ENCODE data around the gene CLDN16.

CLDN16 gene

GRCh38 chr3:190369668-190370295, 18.2 kb upstream of the CLDN16 start:
- ATAC-seq: no peak
- no peaks in the 10 kb centered on the region for H3K4me1 Mint-ChIP-seq
- H3K36me3 Mint-ChIP-seq: no peaks in the 10 kb centered on the region
- no peaks in the 10 kb centered on the region for H3K9me3 Mint-ChIP-seq
- H3K27ac Mint-ChIP-seq: no peak overlapping the region
- no peak for DNase-seq (ENCODE audit: low spot score in 2 of 2)
- no peak overlapping the region for H3K4me3 Mint-ChIP-seq

GRCh38 chr3:190370369-190370768, 17.6 kb upstream of the CLDN16 start:
- Mint-ChIP-seq H3K9me3 (no peaks in the 10 kb centered on the region), H3K4me1 (no peaks in the 10 kb centered on the region), H3K4me3 (no peak overlapping the region), H3K36me3 (no peaks in the 10 kb centered on the region), H3K27ac (no peak overlapping the region)
- ATAC-seq (no peak), DNase-seq (ENCODE audit: low spot score in 2 of 2) (no peak)

GRCh38 chr3:190371152-190371551, 16.8 kb upstream of the CLDN16 start:
- H3K4me3 Mint-ChIP-seq: no peak overlapping the region
- no peaks in the 10 kb centered on the region for H3K36me3 Mint-ChIP-seq
- DNase-seq (ENCODE audit: low spot score in 2 of 2) (no peak), ATAC-seq (no peak)
- H3K27ac Mint-ChIP-seq: no peak overlapping the region
- no peaks in the 10 kb centered on the region for H3K4me1 Mint-ChIP-seq
- H3K9me3 Mint-ChIP-seq: no peaks in the 10 kb centered on the region

DNA sequence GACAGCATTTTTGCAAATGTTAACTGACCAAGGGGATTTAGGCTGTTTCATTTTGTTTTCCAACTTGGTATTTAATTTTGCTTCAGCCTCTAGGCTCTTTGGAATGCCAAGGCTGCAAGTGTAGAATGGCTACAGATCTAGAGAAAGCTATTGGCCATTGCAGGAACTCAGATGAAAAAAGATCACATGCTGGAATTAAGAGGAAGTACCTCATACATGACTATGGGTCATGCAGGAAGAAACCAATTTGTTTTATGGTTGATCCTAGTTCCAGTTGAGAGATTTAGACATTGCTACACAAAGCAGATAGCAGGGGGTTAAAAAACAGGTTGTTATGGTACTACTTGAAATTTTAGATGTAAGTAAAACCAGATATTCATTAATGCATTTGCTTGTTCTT, 12.7 kb upstream of the CLDN16 start:
- DNase-seq (ENCODE audit: low spot score in 2 of 2): no peak
- H3K27ac Mint-ChIP-seq: no peak overlapping the region
- no peak for ATAC-seq
- no peaks in the 10 kb centered on the region for H3K4me1 Mint-ChIP-seq
- no peaks in the 10 kb centered on the region for H3K36me3 Mint-ChIP-seq
- no peak overlapping the region for H3K4me3 Mint-ChIP-seq
- no peaks in the 10 kb centered on the region for H3K9me3 Mint-ChIP-seq

GRCh38 chr3:190375671-190376070, 12.3 kb upstream of the CLDN16 start:
- Mint-ChIP-seq H3K4me1 (no peaks in the 10 kb centered on the region), H3K36me3 (no peaks in the 10 kb centered on the region), H3K4me3 (no peak overlapping the region), H3K9me3 (no peaks in the 10 kb centered on the region), H3K27ac (no peak overlapping the region)
- no peak for ATAC-seq
- no peak for DNase-seq (ENCODE audit: low spot score in 2 of 2)

DNA sequence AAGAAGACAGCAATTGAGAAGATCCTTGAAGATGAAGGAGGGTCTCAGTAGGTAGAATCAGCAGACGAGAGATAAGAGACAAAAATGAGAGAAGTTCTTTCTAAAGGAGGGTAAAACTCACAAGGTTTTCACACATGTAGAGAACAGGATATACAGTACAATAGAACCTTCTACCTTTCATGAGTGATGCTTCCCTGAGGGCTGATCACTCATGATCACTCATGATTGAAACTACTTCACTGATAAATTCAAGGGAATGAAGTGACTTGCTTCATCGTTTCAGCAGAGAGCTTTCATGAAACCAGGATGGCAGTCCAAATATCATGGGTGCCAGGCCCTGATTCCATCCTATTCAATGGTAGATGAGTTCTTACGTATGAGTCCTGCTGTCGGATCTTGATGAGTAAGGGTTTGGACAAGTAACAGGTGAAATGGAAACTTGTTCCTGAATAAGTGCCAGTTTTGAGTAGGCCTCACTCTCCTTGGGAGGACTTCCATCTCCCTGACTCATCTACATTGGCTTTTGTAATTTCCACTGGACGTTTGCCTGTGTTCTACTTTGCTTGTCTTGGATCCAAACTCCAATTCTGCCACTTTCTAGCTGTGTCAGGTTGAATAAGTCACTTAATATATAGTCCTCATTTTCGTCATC, 9.6 kb upstream of the CLDN16 start:
- no peaks in the 10 kb centered on the region for H3K4me1 Mint-ChIP-seq
- H3K36me3 Mint-ChIP-seq: no peaks in the 10 kb centered on the region
- no peaks in the 10 kb centered on the region for H3K9me3 Mint-ChIP-seq
- H3K27ac Mint-ChIP-seq: no peak overlapping the region
- H3K4me3 Mint-ChIP-seq: no peak overlapping the region
- DNase-seq (ENCODE audit: low spot score in 2 of 2) (no peak), ATAC-seq (no peak)

DNA sequence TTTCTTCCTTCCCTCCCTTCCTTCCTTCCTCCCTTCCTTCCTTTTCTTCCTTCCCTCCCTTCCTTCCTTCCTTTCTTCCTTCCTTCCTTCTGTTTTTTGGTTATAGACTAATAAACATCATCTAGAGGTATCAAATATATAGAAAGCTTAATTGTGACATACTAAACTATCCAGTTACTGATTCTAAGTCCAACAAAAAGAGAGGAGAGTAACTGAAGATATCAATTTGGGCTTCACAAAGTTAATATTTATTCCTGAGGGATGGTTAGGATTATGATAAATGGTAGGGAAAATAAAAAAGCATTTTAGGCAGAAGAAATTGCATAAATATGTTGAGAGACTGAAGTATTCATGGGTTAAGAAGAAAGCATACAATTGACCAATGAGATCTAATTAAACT, 7.8 kb upstream of the CLDN16 start:
- H3K36me3 Mint-ChIP-seq: no peaks in the 10 kb centered on the region
- H3K4me1 Mint-ChIP-seq: no peaks in the 10 kb centered on the region
- no peak overlapping the region for H3K27ac Mint-ChIP-seq
- no peaks in the 10 kb centered on the region for H3K9me3 Mint-ChIP-seq
- H3K4me3 Mint-ChIP-seq: no peak overlapping the region
- ATAC-seq: no peak
- DNase-seq (ENCODE audit: low spot score in 2 of 2): no peak

GRCh38 chr3:190381441-190381840, 6.5 kb upstream of the CLDN16 start:
- H3K4me1 Mint-ChIP-seq: no peaks in the 10 kb centered on the region
- DNase-seq (ENCODE audit: low spot score in 2 of 2) (no peak), ATAC-seq (no peak)
- H3K36me3 Mint-ChIP-seq: no peaks in the 10 kb centered on the region
- H3K4me3 Mint-ChIP-seq: no peak overlapping the region
- H3K27ac Mint-ChIP-seq: no peak overlapping the region
- no peaks in the 10 kb centered on the region for H3K9me3 Mint-ChIP-seq

DNA sequence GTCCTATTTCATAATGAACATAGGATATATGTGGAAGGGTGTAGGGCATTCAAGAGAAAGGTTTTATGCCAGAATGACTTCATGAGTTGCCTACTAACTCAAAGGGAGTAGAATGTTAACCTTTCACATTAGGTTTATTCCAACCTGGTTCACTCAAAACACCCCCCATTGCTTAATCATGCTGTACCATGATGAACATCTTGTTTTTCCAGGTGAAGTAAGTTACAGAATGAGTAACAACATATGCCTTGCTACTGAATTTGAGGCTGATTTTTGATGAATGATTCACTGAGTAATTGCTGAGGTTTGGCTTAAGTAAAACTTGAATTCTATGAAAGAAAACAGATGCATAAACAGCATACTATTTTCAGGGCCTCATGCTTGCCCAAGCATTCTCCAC, 5.9 kb upstream of the CLDN16 start:
- Mint-ChIP-seq H3K4me3 (no peak overlapping the region), H3K4me1 (no peaks in the 10 kb centered on the region), H3K9me3 (no peaks in the 10 kb centered on the region), H3K36me3 (no peaks in the 10 kb centered on the region), H3K27ac (no peak overlapping the region)
- peak; percentile 78 for ATAC-seq
- DNase-seq (ENCODE audit: low spot score in 2 of 2): no peak

GRCh38 chr3:190384309-190384756, 3.6 kb upstream of the CLDN16 start:
- H3K4me3 Mint-ChIP-seq: no peak overlapping the region
- ATAC-seq (peak; percentile 61), DNase-seq (ENCODE audit: low spot score in 2 of 2) (no peak)
- no peak overlapping the region for H3K27ac Mint-ChIP-seq
- no peaks in the 10 kb centered on the region for H3K4me1 Mint-ChIP-seq
- no peaks in the 10 kb centered on the region for H3K9me3 Mint-ChIP-seq
- no peaks in the 10 kb centered on the region for H3K36me3 Mint-ChIP-seq

DNA sequence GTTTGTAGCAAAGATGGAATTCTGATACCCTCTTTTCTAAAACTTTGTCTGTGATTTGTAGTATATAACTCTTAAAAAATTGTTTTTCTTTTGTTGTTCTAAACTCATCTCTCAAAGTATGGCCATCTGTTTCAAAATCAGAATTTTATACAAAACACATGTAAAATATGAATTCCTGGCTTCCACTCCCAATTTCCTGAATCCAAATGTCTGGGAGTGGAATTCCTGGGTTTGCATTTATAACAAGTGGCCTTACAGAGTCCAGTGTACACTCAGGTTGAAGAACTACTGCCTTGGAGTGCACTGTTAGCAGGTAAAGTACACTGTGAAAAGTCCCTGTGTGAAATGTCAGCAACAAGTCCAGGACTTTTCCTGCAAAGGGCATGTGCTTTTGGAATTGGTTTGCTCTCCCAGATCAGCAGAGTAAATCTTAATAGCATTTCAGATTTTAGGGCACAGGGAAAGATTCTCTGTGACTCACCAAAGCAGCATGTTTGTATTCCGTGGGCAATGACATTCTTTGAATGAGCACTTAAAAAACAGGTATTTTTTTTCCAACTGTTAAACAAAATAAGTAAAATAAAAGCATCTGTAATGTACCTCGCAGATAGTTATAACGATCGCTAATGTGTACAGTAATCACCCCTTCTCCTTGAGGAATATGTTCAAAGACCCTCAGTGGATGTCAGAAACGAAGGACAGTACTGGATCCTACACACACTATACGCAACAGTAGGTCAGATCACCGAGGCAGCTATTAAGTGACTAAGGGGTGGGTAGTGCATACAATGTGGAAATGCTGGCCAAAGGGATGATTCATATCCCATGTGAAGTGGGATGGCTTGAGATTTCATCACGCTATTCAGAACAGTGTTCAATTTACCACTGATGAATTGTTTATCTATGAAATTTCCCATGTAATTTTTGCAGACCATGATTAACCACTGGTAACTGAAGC, 2.0 kb upstream of the CLDN16 start:
- Mint-ChIP-seq H3K36me3 (no peaks in the 10 kb centered on the region), H3K9me3 (no peaks in the 10 kb centered on the region), H3K4me1 (no peaks in the 10 kb centered on the region), H3K27ac (no peak overlapping the region), H3K4me3 (no peak overlapping the region)
- ATAC-seq (peak; percentile 35), DNase-seq (ENCODE audit: low spot score in 2 of 2) (no peak)

GRCh38 chr3:190388703-190389102, 740 bp downstream of the CLDN16 start:
- H3K4me3 Mint-ChIP-seq: no peak overlapping the region
- no peaks in the 10 kb centered on the region for H3K4me1 Mint-ChIP-seq
- no peak overlapping the region for H3K27ac Mint-ChIP-seq
- no peaks in the 10 kb centered on the region for H3K9me3 Mint-ChIP-seq
- no peaks in the 10 kb centered on the region for H3K36me3 Mint-ChIP-seq
- ATAC-seq (no peak), DNase-seq (ENCODE audit: low spot score in 2 of 2) (no peak)

DNA sequence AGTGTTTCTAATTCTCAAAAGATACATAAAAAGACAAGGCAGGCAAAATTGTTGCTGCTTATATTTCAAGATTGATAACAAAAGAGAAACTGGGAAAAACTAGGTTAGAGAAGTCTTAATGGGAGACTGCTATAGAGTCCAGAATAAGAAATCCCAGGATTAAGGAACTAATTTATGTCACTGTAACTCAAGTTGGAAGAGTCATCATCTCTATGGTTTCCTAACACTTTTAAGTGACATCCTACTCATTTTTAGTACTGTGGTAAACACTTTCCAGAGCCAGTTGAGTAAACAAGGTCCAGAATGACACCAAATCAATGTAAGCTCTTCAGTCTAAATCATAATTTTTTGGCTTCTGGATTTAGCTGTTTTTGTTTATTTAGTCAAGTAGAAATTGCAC, 8.0 kb downstream of the CLDN16 start:
- Mint-ChIP-seq H3K4me1 (no peaks in the 10 kb centered on the region), H3K27ac (no peak overlapping the region), H3K4me3 (no peak overlapping the region), H3K36me3 (no peaks in the 10 kb centered on the region), H3K9me3 (no peaks in the 10 kb centered on the region)
- ATAC-seq: no peak
- DNase-seq (ENCODE audit: low spot score in 2 of 2): no peak

- H3K27ac Mint-ChIP-seq: no peak overlapping the region
- no peak for ATAC-seq
- H3K36me3 Mint-ChIP-seq: no peaks in the 10 kb centered on the region
Measured at GRCh38 chr3:190397889-190398288, 9.9 kb downstream of the CLDN16 start.

DNA sequence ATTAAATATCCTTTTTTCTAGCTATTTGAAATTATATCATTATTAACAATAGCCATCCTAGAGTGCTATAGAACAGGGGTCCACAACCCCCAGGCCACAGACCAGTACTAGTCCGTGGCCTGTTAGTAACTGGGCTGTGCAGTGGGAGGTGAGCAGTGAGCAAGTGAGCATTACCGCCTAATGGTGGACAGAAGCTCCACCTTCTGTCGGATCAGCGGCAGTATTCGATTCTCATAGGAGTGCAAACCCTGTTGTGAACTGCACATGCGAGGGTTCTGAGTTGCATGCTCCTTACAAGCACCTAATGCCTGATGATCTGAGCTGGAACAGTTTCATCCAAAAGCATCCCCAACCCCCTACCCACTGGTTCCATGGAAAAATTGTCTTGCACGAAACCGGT, 11.7 kb downstream of the CLDN16 start:
- no peak for ATAC-seq
- no peaks in the 10 kb centered on the region for H3K9me3 Mint-ChIP-seq
- no peak overlapping the region for H3K4me3 Mint-ChIP-seq
- no peak for DNase-seq (ENCODE audit: low spot score in 2 of 2)
- no peaks in the 10 kb centered on the region for H3K4me1 Mint-ChIP-seq
- H3K36me3 Mint-ChIP-seq: no peaks in the 10 kb centered on the region
- no peak overlapping the region for H3K27ac Mint-ChIP-seq

More at GRCh38 chr3:190397889-190398288, 9.9 kb downstream of the CLDN16 start:
- no peak for DNase-seq (ENCODE audit: low spot score in 2 of 2)
- no peaks in the 10 kb centered on the region for H3K4me1 Mint-ChIP-seq
- H3K9me3 Mint-ChIP-seq: no peaks in the 10 kb centered on the region
- H3K4me3 Mint-ChIP-seq: no peak overlapping the region

GRCh38 chr3:190401963-190402362, 14.0 kb downstream of the CLDN16 start:
- H3K4me1 Mint-ChIP-seq: no peaks in the 10 kb centered on the region
- no peaks in the 10 kb centered on the region for H3K36me3 Mint-ChIP-seq
- no peak overlapping the region for H3K27ac Mint-ChIP-seq
- DNase-seq (ENCODE audit: low spot score in 2 of 2) (no peak), ATAC-seq (no peak)
- H3K4me3 Mint-ChIP-seq: no peak overlapping the region
- no peaks in the 10 kb centered on the region for H3K9me3 Mint-ChIP-seq
